CD8-positive, alpha-beta memory T cell (primary cell): ENCODE measurements around the gene ATAD5. TPM values are rescaled to one million over a fixed set of nuclear protein-coding genes. Genes with fewer than 3 reads are reported as not detected.

Experiments
- CTCF ChIA-PET: fragments of 350-600 bp; sonication (Branson Sonifier 250); formaldehyde crosslinking; loops from one replicate; lab custom pipeline; 2021; ENCODE audit warnings: antibody characterized with exemption; lab: Charles Lee
- POLR2A ChIA-PET: fragments of 350-600 bp; sonication (Branson Sonifier 250); formaldehyde crosslinking; loops from one replicate; lab custom pipeline; 2021; ENCODE audit warnings: antibody characterized with exemption; lab: Charles Lee
- DNase-seq, 5 donors: peaks; one replicate each; pipeline versions ENCODE4 v3.0.0 to v3.0.0-alpha.2; 2020 to 2022; ENCODE audit warnings: mixed read lengths in 1 of 5
- H3K27ac ChIP-seq: one replicate; pipeline ENCODE4 v1.7.0; 2013; ENCODE audit warnings: low read depth, mild to moderate bottlenecking, low read length, moderate library complexity
- H3K27me3 ChIP-seq: 2 replicates; pipeline ENCODE4 v1.7.0; 2013; ENCODE audit warnings: low read length, mild to moderate bottlenecking; ENCODE audit not compliant: insufficient read depth, poor library complexity, severe bottlenecking
- H3K36me3 ChIP-seq: 2 replicates; pipeline ENCODE4 v1.7.0; 2013; ENCODE audit warnings: mild to moderate bottlenecking, low read length, moderate library complexity; ENCODE audit not compliant: insufficient read depth
- H3K4me1 ChIP-seq: 2 replicates; pipeline ENCODE4 v1.7.0; 2013; ENCODE audit warnings: mild to moderate bottlenecking, low read length, moderate library complexity; ENCODE audit not compliant: insufficient read depth
- H3K4me3 ChIP-seq: 2 replicates; pipeline ENCODE4 v1.7.0; 2013; ENCODE audit warnings: mild to moderate bottlenecking, low read length
- H3K9me3 ChIP-seq: 2 replicates; pipeline ENCODE4 v1.7.0; 2013; ENCODE audit warnings: mild to moderate bottlenecking, low read length
- H3K27ac Mint-ChIP-seq, 8 donors: one replicate each; pipeline ENCODE4 v1.8.0; 2020 to 2021; ENCODE audit warnings: mixed read lengths in 8 of 8, mild to moderate bottlenecking in 6 of 8, inconsistent platforms in 3 of 8, moderate library complexity in 3 of 8
- H3K27me3 Mint-ChIP-seq, 2 donors: one replicate each; pipeline ENCODE4 v1.8.0; 2020 to 2021; ENCODE audit warnings: mixed read lengths in 2 of 2, mild to moderate bottlenecking in 1 of 2, moderate library complexity in 1 of 2
- H3K36me3 Mint-ChIP-seq, 3 donors: one replicate each; pipeline ENCODE4 v1.8.0; 2020 to 2021; ENCODE audit warnings: mixed read lengths in 3 of 3, inconsistent platforms in 1 of 3, mild to moderate bottlenecking in 1 of 3
- H3K4me1 Mint-ChIP-seq, 3 donors: one replicate each; pipeline ENCODE4 v1.8.0; 2020 to 2021; ENCODE audit warnings: mixed read lengths in 3 of 3, inconsistent platforms in 1 of 3, mild to moderate bottlenecking in 1 of 3
- H3K4me3 Mint-ChIP-seq, 7 donors: one replicate each; pipeline ENCODE4 v1.8.0; 2020 to 2021; ENCODE audit warnings: mixed read lengths in 7 of 7, mild to moderate bottlenecking in 6 of 7, moderate library complexity in 4 of 7, inconsistent platforms in 2 of 7
- H3K9me3 Mint-ChIP-seq, 5 donors: one replicate each; pipeline ENCODE4 v1.8.0; 2020 to 2022; ENCODE audit warnings: mixed read lengths in 5 of 5, mild to moderate bottlenecking in 3 of 5, moderate library complexity in 2 of 5, inconsistent platforms in 1 of 5
- polyA plus RNA-seq: library from polyadenylated mRNA; unstranded; fragments of 300-500 nt; fragmentation: Illumina TruSeq; gene quantifications from one replicate; pipeline ENCODE4 v1.2.3, GENCODE V29; 2021
- total RNA-seq, 2 experiments: library from RNA; stranded (reverse); gene quantifications; one replicate each; pipeline ENCODE4 v1.2.3, GENCODE V29; 2021

The ATAD5 gene
- total and polyA plus RNA-seq, 3 experiments from 2014 or later, result 2.3 to 27.8 (median 25.5) TPM

DNA sequence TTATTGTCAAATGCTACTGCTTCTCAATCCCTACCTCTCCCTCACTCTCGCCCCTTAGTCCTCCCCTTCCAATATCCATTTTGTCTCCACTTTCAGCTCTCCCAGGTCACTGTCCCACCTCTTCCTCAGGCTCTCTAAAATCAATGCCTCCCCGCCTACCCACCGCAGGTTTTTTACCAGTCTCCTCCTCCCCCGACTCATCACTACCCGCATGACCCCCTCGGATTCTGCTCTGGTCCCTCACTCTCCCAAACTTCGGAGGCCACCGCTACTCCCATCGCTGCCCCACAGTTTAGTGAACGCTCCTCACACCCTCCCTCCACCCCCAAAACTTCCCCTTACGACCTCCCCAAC, 7.8 kb upstream of the ATAD5 start:
- peak in 4 of 5 donors; percentile 17 to 57 (median 30) for DNase-seq
- POLR2A ChIA-PET, result interaction anchor here (0.9 to 4.2 kb wide), 7 partner anchors 11 to 347 kb away, joined by 3 to 51 read pairs (median 4); partner anchors contain the start of gene GOSR1
- peak overlapping the region; percentile 82 to 99 (median 92) for H3K27ac Mint-ChIP-seq

DNA sequence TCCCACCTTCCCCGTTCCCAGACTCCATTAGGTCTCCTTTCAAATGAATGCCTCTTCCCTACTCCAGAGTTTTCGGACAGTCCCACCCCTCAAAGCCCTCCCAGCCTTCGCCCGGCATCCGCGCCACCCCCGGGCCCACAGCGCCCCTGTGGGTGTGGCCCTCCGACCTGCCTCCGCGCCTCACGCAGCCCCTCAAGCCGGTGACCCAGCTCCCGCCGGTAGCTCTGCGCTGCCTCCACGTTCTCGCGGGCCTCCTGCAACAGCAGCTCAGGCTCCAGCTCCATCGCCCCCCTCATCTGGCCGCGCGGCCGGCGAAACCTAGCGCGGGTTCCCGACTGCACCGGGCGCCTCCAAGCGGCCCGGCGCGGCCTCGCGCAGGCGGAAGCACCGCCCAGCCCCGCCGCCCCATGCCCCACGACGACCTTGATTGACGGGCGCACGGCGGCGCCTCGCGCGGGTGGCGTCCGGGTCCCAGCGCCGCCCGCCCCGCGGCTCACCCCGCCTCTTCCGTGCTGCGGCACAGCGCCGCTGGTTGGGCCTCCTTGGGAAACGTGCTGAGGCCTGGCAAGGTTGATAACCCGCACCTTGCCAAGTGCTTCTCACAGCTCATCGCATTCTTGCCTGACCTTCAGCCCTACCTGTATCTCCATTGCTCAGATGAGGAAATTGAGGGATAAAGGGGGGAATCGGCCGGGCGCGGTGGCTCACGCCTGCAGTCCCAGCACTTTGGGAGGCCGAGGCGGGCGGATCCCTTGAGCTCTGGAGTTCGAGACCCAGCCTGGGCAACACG, 7.2 kb upstream of the ATAD5 start, which contains the start of gene CRLF3:
Gene CRLF3, minus strand, starts transcription at position 337 of the 790 bp plus-strand sequence. Its CDS starts 41 bp downstream, at position 296.
- CTCF ChIA-PET, result interaction anchor here (1.0 to 6.1 kb wide), 13 partner anchors 13 to 348 kb away, joined by 3 to 90 read pairs (median 5); partner anchors contain the start of gene GOSR1
- DNase-seq, result peak; percentile 82 to 93 (median 91)
- H3K4me1 ChIP-seq, result peaks cover 35% of the 10 kb centered on the region

More for the DNA sequence above, 7.8 kb upstream of the ATAD5 start:
- H3K4me1 ChIP-seq, result peaks cover 41% of the 10 kb centered on the region
- Mint-ChIP-seq H3K36me3 (peaks cover 0 to 16% (median 0%) of the 10 kb centered on the region in 3 donors), H3K4me3 (peak overlapping the region; percentile 90 to 99 (median 95)), H3K27me3 (no peaks in the 10 kb centered on the region), H3K4me1 (peaks cover 41 to 49% (median 47%) of the 10 kb centered on the region in 3 donors), H3K9me3 (no peaks in the 10 kb centered on the region)
- H3K27ac ChIP-seq, result peak overlapping the region; percentile 78
- no peaks in the 10 kb centered on the region for H3K36me3 ChIP-seq
- H3K9me3 ChIP-seq, result no peaks in the 10 kb centered on the region
- peak overlapping the region; percentile 96 for H3K4me3 ChIP-seq
- CTCF ChIA-PET, result interaction anchor here (1.0 to 6.1 kb wide), 9 partner anchors 13 to 347 kb away, joined by 4 to 90 read pairs (median 6); partner anchors contain the start of gene GOSR1
- H3K27me3 ChIP-seq, result no peaks in the 10 kb centered on the region

DNA sequence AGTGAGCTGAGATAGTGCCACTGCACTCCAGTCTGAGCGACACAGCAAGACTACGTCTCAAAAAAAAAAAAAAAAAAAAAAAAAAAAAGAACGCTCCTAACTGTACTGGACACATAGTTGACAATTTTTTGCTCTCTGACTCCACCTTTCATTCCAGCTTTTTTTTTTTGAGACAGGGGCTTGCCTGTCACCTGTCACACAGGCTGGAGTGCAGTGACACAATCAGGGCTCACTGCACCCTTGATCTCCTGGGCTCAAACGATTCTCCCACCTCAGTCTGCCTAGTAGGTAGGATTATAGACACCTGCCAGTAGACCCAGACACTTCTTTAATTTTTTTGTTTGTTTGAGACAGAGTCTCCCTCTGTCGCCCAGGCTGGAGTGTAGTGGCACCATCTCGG, 4.7 kb upstream of the ATAD5 start:
- Mint-ChIP-seq H3K4me1 (peaks cover 24 to 34% (median 30%) of the 10 kb centered on the region in 3 donors), H3K9me3 (no peaks in the 10 kb centered on the region), H3K27me3 (peaks cover 0 to 2% of the 10 kb centered on the region in 2 donors), H3K27ac (peak overlapping the region in 2 of 8 donors; percentile 38 to 83), H3K4me3 (peak overlapping the region in 1 of 7 donors; percentile 99), H3K36me3 (peaks cover 0 to 15% (median 0%) of the 10 kb centered on the region in 3 donors)
- no peaks in the 10 kb centered on the region for H3K9me3 ChIP-seq
- no peaks in the 10 kb centered on the region for H3K27me3 ChIP-seq
- no peak overlapping the region for H3K4me3 ChIP-seq
- H3K4me1 ChIP-seq, result peaks cover 18% of the 10 kb centered on the region
- no peak overlapping the region for H3K27ac ChIP-seq
- ChIA-PET CTCF (interaction anchor here (1.6 to 6.1 kb wide), 3 partner anchors 9 to 351 kb away, joined by 6 to 58 read pairs (median 8); partner anchors contain the start of gene GOSR1), POLR2A (no interaction called here)
- DNase-seq, result no peak
- no peaks in the 10 kb centered on the region for H3K36me3 ChIP-seq

More for the DNA sequence above, 7.2 kb upstream of the ATAD5 start, which contains the start of gene CRLF3:
- H3K9me3 ChIP-seq, result no peaks in the 10 kb centered on the region
- POLR2A ChIA-PET, result interaction anchor here (0.6 to 4.2 kb wide), 8 partner anchors 11 to 347 kb away, joined by 3 to 51 read pairs (median 4); partner anchors contain the start of gene GOSR1
- Mint-ChIP-seq H3K4me1 (peaks cover 35 to 43% (median 41%) of the 10 kb centered on the region in 3 donors), H3K9me3 (no peaks in the 10 kb centered on the region), H3K27ac (peak within 1 kb of the TSS; percentile 82 to 99 (median 92)), H3K36me3 (peaks cover 0 to 14% (median 0%) of the 10 kb centered on the region in 3 donors), H3K27me3 (no peaks in the 10 kb centered on the region), H3K4me3 (peak within 1 kb of the TSS; percentile 90 to 99 (median 95))
- H3K27ac ChIP-seq, result peak within 1 kb of the TSS; percentile 78
- H3K4me3 ChIP-seq, result peak within 1 kb of the TSS; percentile 96
- H3K27me3 ChIP-seq, result no peaks in the 10 kb centered on the region
- no peaks in the 10 kb centered on the region for H3K36me3 ChIP-seq

DNA sequence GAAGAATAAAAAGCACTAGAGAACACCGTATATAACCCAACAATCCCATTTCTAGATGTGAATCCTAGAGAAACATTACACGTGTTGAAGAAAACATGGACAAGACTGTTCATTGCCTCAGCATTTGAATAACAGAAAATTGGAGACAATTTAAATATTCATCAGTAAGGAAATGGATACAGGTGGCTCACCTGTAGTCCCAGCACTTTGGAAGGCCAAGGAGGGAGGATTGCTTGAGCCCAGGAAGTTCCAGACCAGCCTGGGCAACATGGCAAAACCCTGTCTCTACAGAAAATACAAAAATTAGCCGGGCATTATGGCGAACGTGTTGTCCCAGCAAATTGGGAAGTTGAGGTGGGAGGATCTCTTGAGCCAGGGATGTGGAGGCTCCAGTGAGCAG, 2.7 kb upstream of the ATAD5 start:
- H3K27ac Mint-ChIP-seq, result peak overlapping the region in 2 of 8 donors; percentile 52 to 69
- H3K4me1 ChIP-seq, result peaks cover 23% of the 10 kb centered on the region
- ChIA-PET POLR2A (interaction anchor here (0.7 kb wide), 1 partner anchor 9 kb away, joined by 4 read pairs; no protein-coding TSS in a partner anchor), CTCF (interaction anchor here (6.1 kb wide), 1 partner anchor 24 kb away, joined by 58 read pairs; no protein-coding TSS in a partner anchor)
- H3K4me1 Mint-ChIP-seq, result peaks cover 26 to 35% (median 33%) of the 10 kb centered on the region in 3 donors
- no peak overlapping the region for H3K4me3 ChIP-seq
- H3K36me3 Mint-ChIP-seq, result peaks cover 0 to 10% (median 0%) of the 10 kb centered on the region in 3 donors
- H3K27me3 Mint-ChIP-seq, result peaks cover 0 to 2% of the 10 kb centered on the region in 2 donors
- no peak overlapping the region for H3K27ac ChIP-seq
- no peaks in the 10 kb centered on the region for H3K9me3 ChIP-seq
- no peaks in the 10 kb centered on the region for H3K36me3 ChIP-seq
- no peaks in the 10 kb centered on the region for H3K9me3 Mint-ChIP-seq
- no peaks in the 10 kb centered on the region for H3K27me3 ChIP-seq
- DNase-seq, result no peak
- peak overlapping the region in 2 of 7 donors; percentile 52 to 87 for H3K4me3 Mint-ChIP-seq

DNA sequence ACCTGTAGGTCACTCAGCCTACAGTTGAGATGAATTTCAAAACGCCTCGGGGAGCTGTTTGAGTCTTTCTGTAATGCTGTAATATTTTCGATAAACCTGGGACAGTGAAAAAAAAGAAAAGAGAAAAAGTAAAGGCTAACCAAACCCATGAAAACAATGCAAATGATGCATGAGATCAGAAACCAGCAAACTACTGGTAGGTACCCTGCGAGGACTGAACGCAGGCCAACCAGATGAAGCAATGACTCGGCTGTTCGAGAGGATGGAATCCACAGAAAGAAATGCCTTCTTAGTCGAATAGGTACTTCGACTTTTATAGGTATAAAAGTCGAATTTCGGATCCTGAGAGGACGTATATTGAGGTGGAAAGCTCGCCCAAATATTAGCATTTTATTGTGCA, 509 bp upstream of the ATAD5 start:
- H3K36me3 Mint-ChIP-seq, result peaks cover 0 to 9% (median 0%) of the 10 kb centered on the region in 3 donors
- H3K27me3 Mint-ChIP-seq, result peaks cover 0 to 2% of the 10 kb centered on the region in 2 donors

DNA sequence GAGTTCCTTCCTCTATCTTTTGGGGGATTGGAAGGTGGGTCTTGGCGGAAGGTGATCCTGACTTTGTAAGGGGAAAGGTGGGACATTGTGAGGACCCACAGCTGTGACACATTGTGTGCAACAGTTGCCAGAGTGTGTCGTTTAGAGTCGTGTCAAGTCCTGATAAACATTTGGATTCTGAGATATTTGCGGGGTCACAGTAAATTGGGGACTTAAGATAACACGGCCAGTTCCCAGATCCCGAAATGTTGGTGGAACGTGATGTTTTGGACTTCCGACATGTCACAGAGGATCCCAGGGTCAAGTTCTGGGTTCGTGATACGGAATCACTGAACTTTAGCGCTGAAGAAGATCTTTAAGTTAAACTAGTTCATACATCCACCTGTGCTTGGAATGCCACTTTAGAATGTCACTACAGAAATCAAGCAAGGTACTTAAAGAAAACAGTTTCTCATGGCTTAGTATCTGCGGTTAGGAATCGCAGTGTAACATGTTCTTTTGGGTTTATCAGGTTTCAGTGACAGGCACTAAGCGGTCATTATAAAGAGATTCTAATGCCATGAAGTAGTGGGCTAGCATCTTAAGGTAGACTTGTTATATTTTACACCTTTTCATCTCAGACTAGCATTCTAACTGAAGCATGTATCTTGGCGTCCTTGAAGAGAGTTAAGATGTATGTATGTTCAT, 815 bp downstream of the ATAD5 start:
- peak overlapping the region; percentile 93 to 99 (median 97) for H3K4me3 Mint-ChIP-seq
- Histone ChIP-seq H3K27ac (peak overlapping the region; percentile 52), H3K4me1 (peaks cover 13% of the 10 kb centered on the region), H3K36me3 (no peaks in the 10 kb centered on the region), H3K27me3 (no peaks in the 10 kb centered on the region), H3K9me3 (no peaks in the 10 kb centered on the region), H3K4me3 (peak overlapping the region; percentile 90)
- peaks cover 25 to 28% (median 27%) of the 10 kb centered on the region in 3 donors for H3K4me1 Mint-ChIP-seq
- H3K36me3 Mint-ChIP-seq, result peaks cover 0 to 12% (median 0%) of the 10 kb centered on the region in 3 donors
- ChIA-PET POLR2A (interaction anchor here (0.6 kb wide), 2 partner anchors 14 to 1325 kb away, joined by 3 to 4 read pairs; no protein-coding TSS in a partner anchor), CTCF (no interaction called here)
- peak overlapping the region in 6 of 8 donors; percentile 69 to 95 (median 93) for H3K27ac Mint-ChIP-seq
- no peak for DNase-seq
- H3K9me3 Mint-ChIP-seq, result no peaks in the 10 kb centered on the region
- H3K27me3 Mint-ChIP-seq, result peaks cover 0 to 2% of the 10 kb centered on the region in 2 donors

More for the DNA sequence above, 509 bp upstream of the ATAD5 start:
- Mint-ChIP-seq H3K9me3 (no peaks in the 10 kb centered on the region), H3K27ac (peak overlapping the region in 7 of 8 donors; percentile 3 to 93 (median 81)), H3K4me1 (peaks cover 25 to 28% (median 27%) of the 10 kb centered on the region in 3 donors), H3K4me3 (peak overlapping the region; percentile 93 to 99 (median 97))
- ChIA-PET CTCF (interaction anchor here (0.9 to 1.1 kb wide), 3 partner anchors 20 to 26 kb away, joined by 3 to 5 read pairs (median 3); no protein-coding TSS in a partner anchor), POLR2A (no interaction called here)
- Histone ChIP-seq H3K27ac (peak overlapping the region; percentile 38), H3K4me1 (peaks cover 13% of the 10 kb centered on the region), H3K9me3 (no peaks in the 10 kb centered on the region), H3K4me3 (peak overlapping the region; percentile 90), H3K27me3 (no peaks in the 10 kb centered on the region), H3K36me3 (no peaks in the 10 kb centered on the region)
- no peak for DNase-seq

DNA sequence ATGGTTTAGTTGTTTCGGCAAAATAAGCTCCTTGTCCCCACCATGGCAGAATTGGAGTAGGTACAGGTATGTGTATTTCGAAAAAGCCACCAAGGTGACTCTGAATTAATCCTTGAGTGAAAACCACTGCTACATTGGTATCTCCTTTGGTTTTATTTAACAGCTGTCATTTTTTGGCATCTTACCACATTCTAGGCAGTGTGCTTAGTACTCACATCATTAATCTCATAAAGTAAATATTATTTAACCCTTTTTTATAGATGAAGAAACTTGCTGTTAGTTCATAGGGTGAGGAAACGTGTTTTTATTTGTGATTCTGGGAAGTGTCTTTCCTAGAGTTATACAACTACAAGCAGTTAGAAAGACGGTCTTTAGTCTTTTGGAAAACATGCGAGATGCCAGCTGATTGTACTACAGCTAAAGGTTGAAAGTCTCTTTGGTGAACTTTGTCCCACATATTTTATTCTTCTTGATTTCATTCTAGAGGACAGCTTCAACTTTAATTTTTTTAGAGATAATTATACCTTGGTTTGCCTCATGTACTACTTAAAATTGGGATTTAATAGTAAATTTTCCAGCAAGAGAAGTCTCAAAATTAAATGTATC, 6.5 kb downstream of the ATAD5 start:
- peaks cover 0 to 29% (median 4%) of the 10 kb centered on the region in 3 donors for H3K36me3 Mint-ChIP-seq
- H3K4me1 Mint-ChIP-seq, result no peaks in the 10 kb centered on the region
- H3K36me3 ChIP-seq, result no peaks in the 10 kb centered on the region
- H3K27me3 ChIP-seq, result no peaks in the 10 kb centered on the region
- POLR2A ChIA-PET, result interaction anchor here (0.8 kb wide), 1 partner anchor 9 kb away, joined by 4 read pairs; no protein-coding TSS in a partner anchor
- H3K4me3 Mint-ChIP-seq, result no peak overlapping the region
- H3K9me3 ChIP-seq, result no peaks in the 10 kb centered on the region
- no peak overlapping the region for H3K4me3 ChIP-seq
- CTCF ChIA-PET, result interaction anchor here (0.7 kb wide), 1 partner anchor 13 kb away, joined by 4 read pairs; the partner anchor contains the start of gene CRLF3
- DNase-seq, result no peak
- no peaks in the 10 kb centered on the region for H3K9me3 Mint-ChIP-seq
- no peak overlapping the region for H3K27ac ChIP-seq
- no peak overlapping the region for H3K27ac Mint-ChIP-seq
- H3K27me3 Mint-ChIP-seq, result no peaks in the 10 kb centered on the region
- no peaks in the 10 kb centered on the region for H3K4me1 ChIP-seq
